H9 (cell line): ENCODE results near the gene NKAIN4. TPM values are rescaled to one million over a fixed set of nuclear protein-coding genes. Genes with fewer than 3 reads are reported as not detected.

ENCODE experiments used
- DNase-seq: peaks from one replicate; pipeline ENCODE4 v3.0.0-alpha.2; 2017
- H2AFZ ChIP-seq: one replicate; pipeline ENCODE4 v1.6.1; 2013; ENCODE audit warnings: mild to moderate bottlenecking, low read length, control low read depth, moderate library complexity
- H2AK5ac ChIP-seq: 2 replicates; pipeline ENCODE4 v1.6.1; 2013; ENCODE audit warnings: low read length, control low read depth, mixed read lengths; ENCODE audit not compliant: insufficient read length
- H2BK120ac ChIP-seq: one replicate; pipeline ENCODE4 v1.6.1; 2013; ENCODE audit warnings: low read depth, mild to moderate bottlenecking, low read length, control low read depth, inconsistent platforms; ENCODE audit not compliant: poor library complexity, severe bottlenecking
- H2BK12ac ChIP-seq: 2 replicates; pipeline ENCODE4 v1.6.1; 2013; ENCODE audit warnings: low read length, control low read depth, mixed read lengths, low read depth; ENCODE audit not compliant: insufficient read length
- H2BK15ac ChIP-seq: 2 replicates; pipeline ENCODE4 v1.6.1; 2013; ENCODE audit warnings: low read depth, low read length, control low read depth
- H2BK20ac ChIP-seq: one replicate; pipeline ENCODE4 v1.6.1; 2013; ENCODE audit warnings: low read depth, mild to moderate bottlenecking, low read length, control low read depth, inconsistent platforms; ENCODE audit not compliant: poor library complexity, severe bottlenecking
- H2BK5ac ChIP-seq: 2 replicates; pipeline ENCODE4 v1.6.1; 2013; ENCODE audit warnings: low read length, control low read depth, mixed read lengths; ENCODE audit not compliant: insufficient read length
- H3K14ac ChIP-seq: 2 replicates; pipeline ENCODE4 v1.6.1; 2013; ENCODE audit warnings: low read length, control low read depth; ENCODE audit not compliant: insufficient read depth
- H3K18ac ChIP-seq: 2 replicates; pipeline ENCODE4 v1.6.1; 2013; ENCODE audit warnings: low read depth, mild to moderate bottlenecking, mixed read lengths, low read length, control low read depth; ENCODE audit not compliant: insufficient read length
- H3K23ac ChIP-seq: 2 replicates; pipeline ENCODE4 v1.6.1; 2013; ENCODE audit warnings: low read length, control low read depth, mixed read lengths, low read depth; ENCODE audit not compliant: insufficient read length
- H3K23me2 ChIP-seq: 2 replicates; pipeline ENCODE4 v1.6.1; 2013; ENCODE audit warnings: low read depth, mild to moderate bottlenecking, mixed read lengths, low read length, control low read depth; ENCODE audit not compliant: insufficient read length, poor library complexity, severe bottlenecking
- H3K27ac ChIP-seq: 2 replicates; pipeline ENCODE4 v1.5.1; 2013; ENCODE audit warnings: low read length, control low read depth, mixed read lengths, low read depth; ENCODE audit not compliant: insufficient read length
- H3K27me3 ChIP-seq: 2 replicates; pipeline ENCODE4 v1.6.1; 2013; ENCODE audit warnings: low read length, control low read depth, inconsistent platforms; ENCODE audit not compliant: insufficient read depth
- H3K4ac ChIP-seq: 2 replicates; pipeline ENCODE4 v1.6.1; 2013; ENCODE audit warnings: low read depth, mild to moderate bottlenecking, control low read depth, inconsistent platforms, low read length, moderate library complexity
- H3K4me1 ChIP-seq: 2 replicates; pipeline ENCODE4 v1.6.1; 2013; ENCODE audit warnings: low read length, control low read depth, inconsistent platforms; ENCODE audit not compliant: insufficient read depth
- H3K4me2 ChIP-seq: 2 replicates; pipeline ENCODE4 v1.6.1; 2013; ENCODE audit warnings: low read length, control low read depth, mixed read lengths; ENCODE audit not compliant: insufficient read length, insufficient read depth
- H3K56ac ChIP-seq: 2 replicates; pipeline ENCODE4 v1.6.1; 2013; ENCODE audit warnings: low read depth, mild to moderate bottlenecking, mixed read lengths, low read length, control low read depth; ENCODE audit not compliant: insufficient read length
- H3K79me1 ChIP-seq: 2 replicates; pipeline ENCODE4 v1.6.1; 2013; ENCODE audit warnings: low read depth, mild to moderate bottlenecking, moderate library complexity, low read length, control low read depth, inconsistent platforms; ENCODE audit not compliant: insufficient read depth, poor library complexity, severe bottlenecking
- H3K79me2 ChIP-seq: 2 replicates; pipeline ENCODE4 v1.6.1; 2013; ENCODE audit warnings: low read length, control low read depth, inconsistent platforms; ENCODE audit not compliant: insufficient read depth
- H3K9ac ChIP-seq: 2 replicates; pipeline ENCODE4 v1.6.1; 2013; ENCODE audit warnings: low read length, control low read depth, mixed read lengths; ENCODE audit not compliant: insufficient read length; ENCODE audit errors: extremely low read depth
- H3K9me3 ChIP-seq: one replicate; pipeline ENCODE4 v1.6.1; 2013; ENCODE audit warnings: low read depth, low read length, inconsistent platforms; ENCODE audit not compliant: control insufficient read depth
- H3T11ph ChIP-seq: one replicate; pipeline ENCODE4 v1.6.1; 2013; ENCODE audit warnings: mild to moderate bottlenecking, low read length, control low read depth, inconsistent platforms
- H4K20me1 ChIP-seq: one replicate; pipeline ENCODE4 v1.6.1; 2013; ENCODE audit not compliant: control insufficient read depth, insufficient read length, insufficient read depth
- H4K5ac ChIP-seq: 2 replicates; pipeline ENCODE4 v1.6.1; 2013; ENCODE audit warnings: low read depth, mild to moderate bottlenecking, mixed read lengths, low read length, control low read depth; ENCODE audit not compliant: insufficient read length
- H4K8ac ChIP-seq: replicated peaks from 2 replicates; pipeline ENCODE4 v1.6.1; 2013; ENCODE audit warnings: low read length, control low read depth, mixed read lengths, low read depth; ENCODE audit not compliant: insufficient read length
- H4K91ac ChIP-seq: 2 replicates; pipeline ENCODE4 v1.6.1; 2013; ENCODE audit warnings: low read depth, mild to moderate bottlenecking, moderate library complexity, mixed read lengths, low read length, control low read depth; ENCODE audit not compliant: insufficient read length
- H3K27ac Mint-ChIP-seq, 3 experiments: 2 replicates in 2 of 3; 3 replicates in 1 of 3; pipeline ENCODE4 v1.8.0; 2020 to 2021; ENCODE audit warnings: mixed read lengths in 3 of 3, mild to moderate bottlenecking in 1 of 3, moderate library complexity in 1 of 3
- H3K27me3 Mint-ChIP-seq: 2 replicates; pipeline ENCODE4 v1.8.0; 2021; ENCODE audit warnings: low read depth, mild to moderate bottlenecking, moderate library complexity, mixed read lengths
- H3K36me3 Mint-ChIP-seq, 3 experiments: 2 replicates in 2 of 3; 3 replicates in 1 of 3; pipeline ENCODE4 v1.8.0; 2020 to 2021; ENCODE audit warnings: low read depth in 3 of 3, mixed read lengths in 3 of 3; ENCODE audit not compliant: insufficient read depth in 1 of 3
- H3K4me1 Mint-ChIP-seq, 2 experiments: 2 replicates each; pipeline ENCODE4 v1.8.0; 2020; ENCODE audit warnings: mixed read lengths in 2 of 2
- H3K4me3 Mint-ChIP-seq, 2 experiments: 2 replicates in 1 of 2; 3 replicates in 1 of 2; pipeline ENCODE4 v1.8.0; 2020 to 2021; ENCODE audit warnings: mild to moderate bottlenecking in 2 of 2, mixed read lengths in 2 of 2, moderate library complexity in 1 of 2
- H3K9me3 Mint-ChIP-seq, 2 experiments: 2 replicates in 1 of 2; 3 replicates in 1 of 2; pipeline ENCODE4 v1.8.0; 2020; ENCODE audit warnings: mild to moderate bottlenecking in 2 of 2, mixed read lengths in 2 of 2, moderate library complexity in 1 of 2
- WGBS: extraction: QIAGEN DNeasy Blood & Tissue Kit; methylation state at CpG from one replicate; pipeline ENCODE4 v1.1.7; 2013; ENCODE audit warnings: missing lambda C conversion rate, low lambda C conversion rate, mixed read lengths; ENCODE audit not compliant: insufficient read length; ENCODE audit errors: extremely low coverage; 5-methylcytosine and 5-hydroxymethylcytosine counted together
- total RNA-seq: library from RNA; stranded (reverse); gene quantifications from 2 replicates; pipeline ENCODE4 v1.2.1, GENCODE V29; 2021
- TF ChIP-seq, protein P1 (sequence below): fragments of 200-600 bp; sonication (generic); conservative IDR thresholded peaks from 3 replicates; pipeline ENCODE4 v1.8.0; 2021; ENCODE audit warnings: antibody characterized with exemption, mild to moderate bottlenecking

The NKAIN4 gene
- total RNA-seq, 1 experiment from 2014 or later: 20.9 TPM

DNA sequence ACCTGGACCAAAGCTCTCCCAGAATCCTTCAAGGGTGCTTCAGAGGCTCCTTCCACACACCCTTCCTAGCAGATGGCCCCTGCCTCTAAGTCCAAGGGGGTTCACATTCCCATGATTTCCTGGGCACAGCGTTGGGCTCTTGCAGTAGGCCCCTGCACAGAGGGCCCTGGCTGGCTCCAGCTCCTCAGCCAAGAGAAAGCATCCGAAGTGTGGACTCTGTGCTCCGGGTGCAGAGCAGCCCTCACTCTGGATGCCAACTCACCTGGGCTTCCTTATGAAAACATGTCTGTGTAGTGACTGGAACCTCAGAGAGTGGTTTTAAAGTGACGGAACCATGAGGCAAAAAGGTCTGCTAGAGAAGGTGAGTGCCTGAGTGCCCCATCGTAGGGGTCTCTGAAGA lies 49.9 kb downstream of the NKAIN4 start:
- Histone ChIP-seq H2AK5ac (no peak overlapping the region), H3K9me3 (no peaks in the 10 kb centered on the region), H4K5ac (no peak overlapping the region), H3K18ac (no peak overlapping the region), H3K4me1 (no peaks in the 10 kb centered on the region), H3K4me2 (no peak overlapping the region), H4K20me1 (no peaks in the 10 kb centered on the region), H3K9ac (no peak overlapping the region), H3K79me1 (peaks cover 17% of the 10 kb centered on the region), H3T11ph (no peak overlapping the region), H2BK20ac (no peak overlapping the region), H2BK12ac (no peak overlapping the region), H3K27ac (no peak overlapping the region), H3K79me2 (peaks cover 24% of the 10 kb centered on the region; the same call in 1 of the 2 replicates), H4K8ac (no peak overlapping the region), H2AFZ (no peak overlapping the region), H3K4ac (no peak overlapping the region), H3K14ac (no peak overlapping the region), H2BK5ac (no peak overlapping the region), H3K23me2 (no peaks in the 10 kb centered on the region), H2BK15ac (no peak overlapping the region), H4K91ac (no peak overlapping the region), H3K27me3 (no peaks in the 10 kb centered on the region), H3K56ac (no peak overlapping the region), H3K23ac (no peak overlapping the region), H2BK120ac (no peak overlapping the region)
- Mint-ChIP-seq H3K4me3 (no peak overlapping the region), H3K9me3 (no peaks in the 10 kb centered on the region), H3K27ac (0 out of 7 replicates have a peak overlapping the region, but pooled peaks of 1 of the 3 experiments have one; percentile 10), H3K27me3 (no peaks in the 10 kb centered on the region), H3K4me1 (no peaks in the 10 kb centered on the region), H3K36me3 (peaks cover 20 to 93% (median 82%) of the 10 kb centered on the region in 3 experiments; a peak in 6 of 7 replicates)
- no peak for DNase-seq
- TF ChIP-seq, protein P1, sequence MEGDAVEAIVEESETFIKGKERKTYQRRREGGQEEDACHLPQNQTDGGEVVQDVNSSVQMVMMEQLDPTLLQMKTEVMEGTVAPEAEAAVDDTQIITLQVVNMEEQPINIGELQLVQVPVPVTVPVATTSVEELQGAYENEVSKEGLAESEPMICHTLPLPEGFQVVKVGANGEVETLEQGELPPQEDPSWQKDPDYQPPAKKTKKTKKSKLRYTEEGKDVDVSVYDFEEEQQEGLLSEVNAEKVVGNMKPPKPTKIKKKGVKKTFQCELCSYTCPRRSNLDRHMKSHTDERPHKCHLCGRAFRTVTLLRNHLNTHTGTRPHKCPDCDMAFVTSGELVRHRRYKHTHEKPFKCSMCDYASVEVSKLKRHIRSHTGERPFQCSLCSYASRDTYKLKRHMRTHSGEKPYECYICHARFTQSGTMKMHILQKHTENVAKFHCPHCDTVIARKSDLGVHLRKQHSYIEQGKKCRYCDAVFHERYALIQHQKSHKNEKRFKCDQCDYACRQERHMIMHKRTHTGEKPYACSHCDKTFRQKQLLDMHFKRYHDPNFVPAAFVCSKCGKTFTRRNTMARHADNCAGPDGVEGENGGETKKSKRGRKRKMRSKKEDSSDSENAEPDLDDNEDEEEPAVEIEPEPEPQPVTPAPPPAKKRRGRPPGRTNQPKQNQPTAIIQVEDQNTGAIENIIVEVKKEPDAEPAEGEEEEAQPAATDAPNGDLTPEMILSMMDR: no peak
- WGBS: no CpG with 5 or more reads among the region's 5 CpGs
